GM12801 (cell line): ENCODE measurements around the gene GABARAPL1.

Source experiments
- TF ChIP-seq, protein P1 (sequence below): IDR thresholded peaks from one replicate; pipeline ENCODE4 v1.5.1; 2011; ENCODE audit warnings: control low read depth; ENCODE audit not compliant: insufficient read length; ENCODE audit errors: extremely low read depth

Gene GABARAPL1

DNA sequence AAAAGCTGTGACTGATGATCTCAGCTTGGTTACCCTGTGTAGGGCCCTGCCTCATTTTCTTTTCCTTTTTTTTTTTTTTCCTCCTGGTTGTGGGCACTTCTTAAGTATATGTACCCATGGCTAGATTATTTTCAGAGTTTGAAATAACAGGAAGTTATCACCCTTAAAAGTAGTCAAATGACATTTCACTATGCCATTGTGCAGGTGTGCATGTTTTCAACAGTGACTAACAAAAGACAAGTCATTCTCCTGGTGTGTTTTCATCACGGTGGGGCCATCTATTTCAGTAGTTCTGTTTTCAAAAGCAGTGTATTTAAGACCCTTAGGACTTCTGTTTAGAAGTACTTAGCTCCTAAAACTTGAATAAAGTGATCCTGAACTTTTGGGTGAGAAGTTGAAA is 15.0 kb downstream of the GABARAPL1 start:
- TF ChIP-seq, protein P1, sequence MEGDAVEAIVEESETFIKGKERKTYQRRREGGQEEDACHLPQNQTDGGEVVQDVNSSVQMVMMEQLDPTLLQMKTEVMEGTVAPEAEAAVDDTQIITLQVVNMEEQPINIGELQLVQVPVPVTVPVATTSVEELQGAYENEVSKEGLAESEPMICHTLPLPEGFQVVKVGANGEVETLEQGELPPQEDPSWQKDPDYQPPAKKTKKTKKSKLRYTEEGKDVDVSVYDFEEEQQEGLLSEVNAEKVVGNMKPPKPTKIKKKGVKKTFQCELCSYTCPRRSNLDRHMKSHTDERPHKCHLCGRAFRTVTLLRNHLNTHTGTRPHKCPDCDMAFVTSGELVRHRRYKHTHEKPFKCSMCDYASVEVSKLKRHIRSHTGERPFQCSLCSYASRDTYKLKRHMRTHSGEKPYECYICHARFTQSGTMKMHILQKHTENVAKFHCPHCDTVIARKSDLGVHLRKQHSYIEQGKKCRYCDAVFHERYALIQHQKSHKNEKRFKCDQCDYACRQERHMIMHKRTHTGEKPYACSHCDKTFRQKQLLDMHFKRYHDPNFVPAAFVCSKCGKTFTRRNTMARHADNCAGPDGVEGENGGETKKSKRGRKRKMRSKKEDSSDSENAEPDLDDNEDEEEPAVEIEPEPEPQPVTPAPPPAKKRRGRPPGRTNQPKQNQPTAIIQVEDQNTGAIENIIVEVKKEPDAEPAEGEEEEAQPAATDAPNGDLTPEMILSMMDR = no peak

DNA sequence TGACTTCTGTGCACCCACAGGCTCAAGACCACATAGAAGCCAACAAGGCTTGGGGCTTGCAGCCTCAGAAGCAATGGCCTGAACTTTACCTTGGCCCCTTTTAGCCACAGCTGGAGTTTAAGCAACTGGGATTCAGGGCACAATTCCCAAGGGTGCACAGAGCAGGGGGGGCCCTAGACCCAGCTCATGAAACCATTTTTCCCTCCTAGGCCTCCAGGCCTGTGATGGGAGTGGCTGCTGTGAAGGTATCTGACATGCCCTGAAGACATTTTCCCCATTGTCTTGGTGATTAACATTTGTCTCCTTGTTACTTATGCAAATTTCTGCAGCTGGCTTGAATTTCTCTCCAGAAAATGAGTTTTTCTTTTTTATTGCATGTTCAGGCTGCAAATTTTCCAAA is 21.9 kb downstream of the GABARAPL1 start:
- TF ChIP-seq, protein P1 = no peak

DNA sequence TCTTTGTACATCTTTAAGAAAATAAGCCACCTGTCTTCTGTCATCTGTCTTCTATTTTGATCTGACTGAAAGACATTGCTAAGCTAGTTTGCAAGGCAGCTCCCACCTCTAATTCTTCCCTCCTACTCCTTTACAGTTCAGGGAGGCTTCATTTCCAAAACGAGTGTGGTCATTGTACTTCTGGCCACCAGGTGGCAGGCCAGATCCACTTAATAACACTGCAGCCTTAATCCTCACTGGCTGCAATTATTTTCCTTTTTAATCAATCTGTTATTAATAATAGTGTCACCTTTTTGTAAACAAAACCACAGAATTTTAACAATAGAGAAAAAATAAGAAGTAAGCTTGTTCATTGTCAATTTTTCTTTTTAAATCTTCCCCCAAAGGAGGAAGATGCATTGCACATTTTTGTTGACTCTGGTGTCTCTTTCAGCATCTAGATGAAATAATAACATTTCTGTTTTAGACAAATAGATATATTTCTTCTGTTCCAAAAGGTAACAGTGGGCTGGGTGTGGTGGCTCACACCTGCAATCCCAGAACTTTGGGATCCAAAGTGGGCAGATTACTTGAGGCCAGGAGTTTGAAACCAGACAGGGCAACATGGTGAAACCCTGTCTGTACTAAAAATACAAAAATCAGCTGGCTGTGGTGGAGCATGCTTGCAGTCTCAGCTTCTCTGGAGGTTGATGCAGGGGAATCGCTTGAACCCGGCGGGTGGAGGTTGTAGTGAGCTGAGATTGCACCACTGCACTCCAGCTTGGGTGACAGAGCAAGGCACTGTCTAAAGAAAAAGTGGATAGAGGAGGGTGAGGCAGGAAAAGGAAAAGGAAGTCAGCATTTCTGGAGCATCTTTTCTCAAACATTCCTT is 23.3 kb downstream of the GABARAPL1 start:
- TF ChIP-seq, protein P1 = no peak

DNA sequence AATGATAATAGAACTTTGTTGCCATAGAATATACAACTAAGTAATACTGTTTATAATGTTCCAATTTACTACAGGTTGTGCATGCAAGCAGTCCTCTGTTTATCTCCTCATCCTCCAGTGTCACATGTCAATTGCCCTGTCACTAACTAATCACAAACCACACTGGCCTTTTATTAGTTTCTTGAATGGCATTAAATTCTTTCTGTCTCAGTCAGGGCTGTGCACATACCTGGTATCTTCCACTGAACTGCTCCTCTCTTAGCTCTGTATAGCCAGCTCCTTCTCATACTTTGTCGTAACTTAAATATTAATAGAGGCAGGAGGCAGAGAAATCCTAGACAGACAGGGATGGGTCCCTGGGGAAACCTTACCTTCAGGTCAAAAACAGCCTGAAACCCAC is 24.0 kb downstream of the GABARAPL1 start:
- TF ChIP-seq, protein P1 = no peak

DNA sequence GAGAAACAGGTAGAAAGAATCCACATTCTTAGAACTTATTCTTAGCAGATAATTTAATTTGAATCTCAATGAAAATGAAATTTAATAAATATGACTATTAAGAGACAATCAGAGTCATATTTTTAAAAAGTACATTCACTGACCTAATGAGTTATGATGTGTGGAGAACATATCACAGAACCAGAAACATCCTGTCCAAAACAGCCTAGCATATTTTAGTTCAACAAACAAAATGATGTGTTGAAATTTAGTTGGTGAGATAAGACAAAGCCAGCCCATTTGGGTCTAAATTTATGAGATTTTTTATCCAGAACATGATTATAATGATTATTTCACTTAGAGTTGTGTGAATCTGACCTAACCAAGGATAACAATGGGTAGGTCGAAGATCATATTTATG is 25.8 kb downstream of the GABARAPL1 start:
- TF ChIP-seq, protein P1 = no peak

DNA sequence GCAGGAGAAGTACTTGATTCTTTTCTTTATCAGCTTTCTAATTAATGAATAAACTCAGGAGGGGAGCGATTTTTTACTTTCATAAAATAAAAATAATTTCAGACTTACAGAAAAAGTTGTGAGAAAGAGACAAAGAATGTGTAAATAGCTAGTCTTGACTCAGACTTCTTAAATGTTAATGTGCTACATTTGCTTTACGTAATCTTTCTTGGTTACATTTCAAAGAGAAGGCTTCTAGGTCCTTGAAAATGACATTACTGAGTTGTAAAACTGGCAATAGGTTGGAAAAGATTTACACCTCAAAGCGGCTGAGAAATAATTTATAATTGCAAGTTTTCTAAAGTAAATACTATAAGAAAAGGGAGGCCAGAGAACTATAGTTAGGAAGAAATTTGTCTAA is 28.6 kb downstream of the GABARAPL1 start:
- TF ChIP-seq, protein P1 = no peak

DNA sequence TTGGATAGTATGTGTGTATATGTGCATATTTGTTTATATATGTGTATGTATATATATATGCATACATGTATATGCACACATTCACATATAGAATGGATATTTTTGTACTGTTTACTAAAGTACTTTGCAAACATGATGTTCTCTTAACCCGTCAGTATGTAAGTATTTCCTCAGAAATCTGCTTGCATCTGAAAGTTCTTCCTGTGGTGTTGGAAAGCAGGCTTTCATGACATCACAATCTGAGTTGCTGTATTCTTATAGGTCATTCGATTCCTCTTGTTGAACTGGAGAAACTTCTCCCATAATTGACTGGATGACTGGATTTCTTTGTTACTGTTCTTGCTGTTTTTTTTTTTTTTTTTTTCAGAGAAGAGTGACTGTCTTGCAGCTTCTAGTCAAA is 29.1 kb downstream of the GABARAPL1 start:
- TF ChIP-seq, protein P1 = no peak
